ENCODE results near the gene WNT7B.

DNA sequence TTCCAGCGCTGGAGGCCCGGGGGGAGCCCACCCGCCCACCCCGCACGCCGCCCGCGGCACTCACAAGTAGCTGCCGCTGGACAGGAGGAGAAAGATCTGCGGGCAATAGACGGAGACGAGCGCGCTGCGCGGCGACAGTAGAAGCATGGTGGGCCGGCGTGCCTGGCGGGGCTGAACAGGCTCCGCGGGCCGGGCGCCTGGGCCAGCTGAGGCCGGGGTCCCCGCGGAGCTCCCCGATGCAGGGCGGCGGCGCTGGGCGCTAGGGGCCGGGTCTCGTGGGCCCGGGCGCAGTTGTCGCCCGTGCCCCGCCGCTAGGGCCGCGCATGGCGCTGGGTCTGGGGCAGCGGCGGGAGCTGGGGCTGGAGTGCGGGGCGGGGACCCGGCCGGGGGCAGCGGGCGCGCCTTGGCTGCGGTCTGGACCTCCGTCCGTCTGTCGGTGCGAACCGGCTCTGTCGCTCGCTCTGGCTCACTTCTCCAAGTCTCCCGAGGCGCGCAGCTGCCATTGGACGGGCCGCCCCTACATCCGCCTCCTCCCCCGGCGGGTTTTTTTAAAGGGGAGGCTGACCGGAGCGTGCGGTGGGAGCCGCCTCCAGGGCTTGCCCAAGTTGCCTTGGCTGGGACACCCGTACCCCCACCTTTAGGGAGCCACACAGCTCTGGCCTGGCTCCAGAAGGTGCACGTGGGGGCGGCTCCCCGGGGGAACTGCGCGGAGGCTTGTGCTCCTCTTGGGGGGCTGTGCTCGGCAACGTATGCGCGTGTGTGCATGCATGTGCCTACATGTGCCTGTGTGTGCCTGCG lies 4.7 kb downstream of the WNT7B start:
- TF ChIP-seq, protein P1, sequence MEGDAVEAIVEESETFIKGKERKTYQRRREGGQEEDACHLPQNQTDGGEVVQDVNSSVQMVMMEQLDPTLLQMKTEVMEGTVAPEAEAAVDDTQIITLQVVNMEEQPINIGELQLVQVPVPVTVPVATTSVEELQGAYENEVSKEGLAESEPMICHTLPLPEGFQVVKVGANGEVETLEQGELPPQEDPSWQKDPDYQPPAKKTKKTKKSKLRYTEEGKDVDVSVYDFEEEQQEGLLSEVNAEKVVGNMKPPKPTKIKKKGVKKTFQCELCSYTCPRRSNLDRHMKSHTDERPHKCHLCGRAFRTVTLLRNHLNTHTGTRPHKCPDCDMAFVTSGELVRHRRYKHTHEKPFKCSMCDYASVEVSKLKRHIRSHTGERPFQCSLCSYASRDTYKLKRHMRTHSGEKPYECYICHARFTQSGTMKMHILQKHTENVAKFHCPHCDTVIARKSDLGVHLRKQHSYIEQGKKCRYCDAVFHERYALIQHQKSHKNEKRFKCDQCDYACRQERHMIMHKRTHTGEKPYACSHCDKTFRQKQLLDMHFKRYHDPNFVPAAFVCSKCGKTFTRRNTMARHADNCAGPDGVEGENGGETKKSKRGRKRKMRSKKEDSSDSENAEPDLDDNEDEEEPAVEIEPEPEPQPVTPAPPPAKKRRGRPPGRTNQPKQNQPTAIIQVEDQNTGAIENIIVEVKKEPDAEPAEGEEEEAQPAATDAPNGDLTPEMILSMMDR (IDR thresholded peaks at IDR 0.05) = peak in 1 of 4 experiments; percentile 16
- TF ChIP-seq POLR2AphosphoS5 (IDR thresholded peaks at IDR 0.05) (no peak), POLR2A (IDR thresholded peaks at IDR 0.05) (no peak)
